Left forelimb (tissue), 1 donor: ENCODE results near the gene TRNAU1AP.

Experiments used
- DNase-seq: peaks from one replicate; pipeline ENCODE4 v3.0.0-alpha.2; 2018; ENCODE audit warnings: low spot score

Gene TRNAU1AP

DNA sequence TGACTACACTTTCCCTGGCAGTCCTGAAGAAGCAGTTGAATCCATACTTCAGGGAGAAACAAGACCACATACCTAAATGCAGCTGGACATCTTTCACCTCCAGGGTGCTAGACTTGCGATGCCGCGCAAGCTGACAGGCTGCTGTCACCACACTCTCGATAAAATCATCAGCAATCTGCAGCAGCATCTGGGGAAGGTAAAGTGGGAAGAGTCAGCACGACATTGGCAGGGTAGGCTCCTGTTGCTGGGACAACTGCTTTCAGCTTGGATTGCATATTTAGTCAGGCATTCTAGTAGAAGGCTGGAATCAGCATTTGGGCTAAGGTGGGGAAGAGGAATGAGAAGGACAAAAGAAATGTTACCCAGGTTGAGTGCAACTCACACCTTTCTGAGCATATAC is 60.3 kb downstream of the TRNAU1AP start:
- no peak for DNase-seq
